BJ (cell line): ENCODE results near the gene ERRFI1. TPM values are rescaled to one million over a fixed set of nuclear protein-coding genes. Genes with fewer than 3 reads are reported as not detected.

Source experiments
- CTCF ChIA-PET: fragments of 350-600 bp; formaldehyde crosslinking; extraction: SDS; loops from one replicate; lab custom pipeline; 2021; ENCODE audit warnings: antibody characterized with exemption, inconsistent platforms; lab: Yijun Ruan, JAX
- POLR2A ChIA-PET: fragments of 300-600 bp; sonication (Branson Sonifier 250); formaldehyde crosslinking; extraction: SDS; loops from one replicate; lab custom pipeline; 2021; ENCODE audit warnings: antibody characterized with exemption; lab: Charles Lee
- DNase-seq: peaks from one replicate; pipeline ENCODE4 v3.0.0-alpha.2; 2011; ENCODE audit warnings: low read depth
- H3K27me3 ChIP-seq: 2 replicates; pipeline ENCODE4 v1.6.0; 2011; ENCODE audit warnings: low read length; ENCODE audit not compliant: control insufficient read depth, insufficient read depth
- H3K36me3 ChIP-seq: 2 replicates; pipeline ENCODE4 v1.5.1; 2011; ENCODE audit warnings: low read length; ENCODE audit not compliant: control insufficient read depth, insufficient read depth
- H3K4me3 ChIP-seq: 2 replicates; pipeline ENCODE4 v1.5.1; 2011; ENCODE audit warnings: low read depth, mild to moderate bottlenecking, control low read depth, low read length
- polyA plus RNA-seq: library from polyadenylated mRNA; depleted of rRNA; stranded (reverse); fragments of >200 nt; gene quantifications from 2 replicates; pipeline ENCODE4 v1.2.3, GENCODE V29; 2011
- TF ChIP-seq, protein P1 (sequence below): IDR thresholded peaks from 2 replicates; pipeline ENCODE4 v1.5.1; 2011; ENCODE audit warnings: low read depth, mild to moderate bottlenecking, control low read depth, inconsistent platforms, low read length, moderate library complexity; ENCODE audit not compliant: insufficient read depth

Gene ERRFI1
- polyA plus RNA-seq, 1 experiment: 20.5 TPM

- no peak for DNase-seq
- POLR2A ChIA-PET: no interaction called here
- Histone ChIP-seq H3K27me3 (no peaks in the 10 kb centered on the region), H3K4me3 (no peak overlapping the region), H3K36me3 (peaks cover 21% of the 10 kb centered on the region)
- TF ChIP-seq, protein P1, sequence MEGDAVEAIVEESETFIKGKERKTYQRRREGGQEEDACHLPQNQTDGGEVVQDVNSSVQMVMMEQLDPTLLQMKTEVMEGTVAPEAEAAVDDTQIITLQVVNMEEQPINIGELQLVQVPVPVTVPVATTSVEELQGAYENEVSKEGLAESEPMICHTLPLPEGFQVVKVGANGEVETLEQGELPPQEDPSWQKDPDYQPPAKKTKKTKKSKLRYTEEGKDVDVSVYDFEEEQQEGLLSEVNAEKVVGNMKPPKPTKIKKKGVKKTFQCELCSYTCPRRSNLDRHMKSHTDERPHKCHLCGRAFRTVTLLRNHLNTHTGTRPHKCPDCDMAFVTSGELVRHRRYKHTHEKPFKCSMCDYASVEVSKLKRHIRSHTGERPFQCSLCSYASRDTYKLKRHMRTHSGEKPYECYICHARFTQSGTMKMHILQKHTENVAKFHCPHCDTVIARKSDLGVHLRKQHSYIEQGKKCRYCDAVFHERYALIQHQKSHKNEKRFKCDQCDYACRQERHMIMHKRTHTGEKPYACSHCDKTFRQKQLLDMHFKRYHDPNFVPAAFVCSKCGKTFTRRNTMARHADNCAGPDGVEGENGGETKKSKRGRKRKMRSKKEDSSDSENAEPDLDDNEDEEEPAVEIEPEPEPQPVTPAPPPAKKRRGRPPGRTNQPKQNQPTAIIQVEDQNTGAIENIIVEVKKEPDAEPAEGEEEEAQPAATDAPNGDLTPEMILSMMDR: no peak
- CTCF ChIA-PET: interaction anchor here (1.7 kb wide), 1 partner anchor 304 kb away, joined by 4 read pairs; no protein-coding TSS in a partner anchor
Observed at GRCh38 chr1:8009043-8010002, 16.8 kb downstream of the ERRFI1 start.

- TF ChIP-seq, protein P1: no peak
- DNase-seq: no peak
- H3K4me3 ChIP-seq: no peak overlapping the region
- peaks cover 6% of the 10 kb centered on the region for H3K36me3 ChIP-seq
- CTCF ChIA-PET: interaction anchor here (1.4 to 2.3 kb wide), 4 partner anchors 9 to 308 kb away, joined by 3 to 15 read pairs (median 6); no protein-coding TSS in a partner anchor
- POLR2A ChIA-PET: no interaction called here
- no peaks in the 10 kb centered on the region for H3K27me3 ChIP-seq
Observed at GRCh38 chr1:8006037-8006963, 19.8 kb downstream of the ERRFI1 start.

- Histone ChIP-seq H3K27me3 (no peaks in the 10 kb centered on the region), H3K4me3 (no peak overlapping the region), H3K36me3 (peaks cover 2% of the 10 kb centered on the region)
- ChIA-PET POLR2A (interaction anchor here (0.6 kb wide), 1 partner anchor 254 kb away, joined by 3 read pairs; no protein-coding TSS in a partner anchor), CTCF (interaction anchor here (0.9 to 2.3 kb wide), 6 partner anchors 10 to 309 kb away, joined by 3 to 15 read pairs (median 4); no protein-coding TSS in a partner anchor)
- TF ChIP-seq, protein P1: no peak
- DNase-seq: peak; percentile 90
Observed at GRCh38 chr1:8004803-8005573, 21.1 kb downstream of the ERRFI1 start.

- Histone ChIP-seq H3K27me3 (no peaks in the 10 kb centered on the region), H3K36me3 (no peaks in the 10 kb centered on the region), H3K4me3 (no peak overlapping the region)
- no peak for DNase-seq
- TF ChIP-seq, protein P1: no peak
- ChIA-PET CTCF (interaction anchor here (0.6 to 1.8 kb wide), 3 partner anchors 11 to 311 kb away, joined by 4 to 5 read pairs (median 5); no protein-coding TSS in a partner anchor), POLR2A (interaction anchor here (0.6 kb wide), 1 partner anchor 255 kb away, joined by 3 read pairs; no protein-coding TSS in a partner anchor)
Observed at GRCh38 chr1:8004113-8004802, 21.9 kb downstream of the ERRFI1 start.
